Measurements from ENCODE around the gene AP3M1.

The AP3M1 gene

DNA sequence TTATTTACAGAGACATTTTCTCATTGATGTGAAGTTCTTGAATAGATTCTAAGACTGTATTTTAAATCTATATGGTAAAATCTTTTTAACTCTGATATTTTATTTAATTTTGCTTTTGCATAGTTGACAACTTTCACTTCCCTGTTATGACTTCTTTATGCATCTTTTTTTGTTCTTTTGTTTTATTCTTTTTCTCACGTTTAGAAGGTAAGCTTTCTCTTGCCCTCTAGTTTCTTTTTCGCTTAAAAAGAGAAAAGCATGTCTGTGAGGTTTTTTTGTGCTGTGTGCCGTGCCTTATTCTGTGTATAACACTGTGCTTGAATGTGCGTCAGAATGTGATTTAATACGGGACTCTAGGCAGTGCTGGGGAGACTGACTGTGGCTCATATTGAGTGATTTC, 74.7 kb downstream of the AP3M1 start:
- Histone ChIP-seq H3K9me3 (ENCODE audit: control insufficient read depth, low read length) (no peaks in the 10 kb centered on the region), H3K36me3 (ENCODE audit: control insufficient read depth, insufficient read depth, low read length) (peaks cover 36% of the 10 kb centered on the region), H3K27me3 (replicated peaks; ENCODE audit: control insufficient read depth, insufficient read depth, low read length, poor library complexity, severe bottlenecking) (no peaks in the 10 kb centered on the region), H3K4me1 (ENCODE audit: control insufficient read depth, insufficient read depth, low read length, poor library complexity, severe bottlenecking) (no peaks in the 10 kb centered on the region), H3K27ac (ENCODE audit: insufficient read depth, low read length, poor library complexity, severe bottlenecking) (no peak overlapping the region), H3K4me3 (ENCODE audit: insufficient read depth, low read depth, low read length, poor library complexity, severe bottlenecking) (no peak overlapping the region)
- no peak for DNase-seq

DNA sequence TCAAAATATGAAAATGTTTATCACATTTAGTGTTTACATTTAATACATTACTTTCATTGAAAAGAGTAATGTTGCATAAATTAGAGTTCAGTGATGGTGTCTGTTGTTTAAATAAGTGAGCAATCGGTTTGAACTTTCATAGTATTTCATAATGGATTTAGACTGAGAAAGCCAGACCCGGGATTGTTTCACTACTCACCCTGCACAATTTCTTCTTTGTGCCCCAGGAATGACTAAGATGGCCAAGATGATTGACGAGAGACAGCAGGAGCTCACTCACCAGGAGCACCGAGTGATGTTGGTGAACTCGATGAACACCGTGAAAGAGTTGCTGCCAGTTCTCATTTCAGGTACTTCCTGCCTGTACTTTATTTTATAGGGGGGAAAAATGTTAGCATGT, 78.1 kb downstream of the AP3M1 start:
- no peak for DNase-seq
- Histone ChIP-seq H3K36me3 (ENCODE audit: control insufficient read depth, insufficient read depth, low read length) (peaks cover 37% of the 10 kb centered on the region), H3K27ac (ENCODE audit: insufficient read depth, low read length, poor library complexity, severe bottlenecking) (no peak overlapping the region), H3K4me1 (ENCODE audit: control insufficient read depth, insufficient read depth, low read length, poor library complexity, severe bottlenecking) (no peaks in the 10 kb centered on the region), H3K4me3 (ENCODE audit: insufficient read depth, low read depth, low read length, poor library complexity, severe bottlenecking) (no peak overlapping the region), H3K9me3 (ENCODE audit: control insufficient read depth, low read length) (no peaks in the 10 kb centered on the region), H3K27me3 (replicated peaks; ENCODE audit: control insufficient read depth, insufficient read depth, low read length, poor library complexity, severe bottlenecking) (no peaks in the 10 kb centered on the region)

DNA sequence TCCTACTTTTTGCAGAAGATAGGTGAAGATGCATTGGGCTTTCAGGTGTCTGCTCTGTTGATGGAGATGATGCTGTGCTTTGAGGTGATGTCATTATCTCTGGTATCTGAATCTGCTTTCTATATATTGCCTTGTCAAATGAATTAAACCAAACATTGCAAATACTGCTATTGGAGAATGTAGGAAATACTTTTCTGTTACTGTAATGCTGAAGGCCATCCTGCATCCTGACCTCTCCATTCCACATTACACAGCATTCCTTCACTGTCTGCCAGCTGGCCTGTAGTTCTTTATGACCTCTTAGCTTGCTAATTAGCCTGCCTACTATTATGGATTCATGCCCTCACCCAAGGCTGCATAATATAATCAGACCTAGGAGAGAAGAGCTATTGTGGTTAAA, 79.5 kb downstream of the AP3M1 start:
- H3K27ac ChIP-seq (ENCODE audit: insufficient read depth, low read length, poor library complexity, severe bottlenecking): no peak overlapping the region
- peaks cover 37% of the 10 kb centered on the region for H3K36me3 ChIP-seq (ENCODE audit: control insufficient read depth, insufficient read depth, low read length)
- H3K4me1 ChIP-seq (ENCODE audit: control insufficient read depth, insufficient read depth, low read length, poor library complexity, severe bottlenecking): no peaks in the 10 kb centered on the region
- no peaks in the 10 kb centered on the region for H3K27me3 ChIP-seq (replicated peaks; ENCODE audit: control insufficient read depth, insufficient read depth, low read length, poor library complexity, severe bottlenecking)
- no peaks in the 10 kb centered on the region for H3K9me3 ChIP-seq (ENCODE audit: control insufficient read depth, low read length)
- DNase-seq: no peak
- no peak overlapping the region for H3K4me3 ChIP-seq (ENCODE audit: insufficient read depth, low read depth, low read length, poor library complexity, severe bottlenecking)

Measured in effector memory CD4-positive, alpha-beta T cell (primary cell).